Gastrocnemius medialis (tissue), 4 donors: ENCODE measurements around the gene KCNAB2. TPM values are rescaled to one million over a fixed set of nuclear protein-coding genes. Genes with fewer than 3 reads are reported as not detected.

ENCODE experiments used
- ATAC-seq, 2 donors: fragments of 150-250 bp; one replicate each; pipeline ENCODE4 v1.9.1; 2016
- DNase-seq, 2 donors: peaks; one replicate each; pipeline ENCODE4 v3.0.0-alpha.2; 2019
- H3K27ac ChIP-seq, 4 donors: fragments of 200-600 bp; sonication (generic); 1 replicate in 1 of 4; 2 replicates in 3 of 4; pipeline ENCODE4 v1.5.1; 2016 to 2018; ENCODE audit warnings: mild to moderate bottlenecking in 2 of 4, moderate library complexity in 1 of 4
- H3K27me3 ChIP-seq, 3 donors: fragments of 200-600 bp; sonication (generic) in 2 of 3; 1 replicate in 1 of 3; 2 replicates in 2 of 3; pipeline versions ENCODE4 v1.5.1 to v1.6.0; 2016 to 2019; ENCODE audit warnings: mild to moderate bottlenecking in 1 of 3, moderate library complexity in 1 of 3
- H3K36me3 ChIP-seq, 2 donors: fragments of 200-600 bp; sonication (generic) in 1 of 2; one replicate each; pipeline ENCODE4 v1.5.1; 2017 to 2018
- H3K4me1 ChIP-seq, 2 donors: fragments of 200-600 bp; sonication (generic) in 1 of 2; one replicate each; pipeline ENCODE4 v1.5.1; 2016 to 2017; ENCODE audit warnings: mild to moderate bottlenecking in 2 of 2
- H3K4me3 ChIP-seq, 4 donors: fragments of 200-600 bp; sonication (generic) in 3 of 4; 1 replicate in 1 of 4; 2 replicates in 3 of 4; pipeline ENCODE4 v1.5.1; 2016 to 2019; ENCODE audit warnings: mild to moderate bottlenecking in 2 of 4
- H3K9me3 ChIP-seq, 3 donors: fragments of 200-600 bp; sonication (generic) in 2 of 3; 1 replicate in 1 of 3; 2 replicates in 2 of 3; pipeline ENCODE4 v1.5.1; 2016 to 2019
- POLR2A ChIP-seq, 2 donors: fragments of 450-650 bp; IDR thresholded peaks; one replicate each; pipeline ENCODE4 v1.6.1; 2017; ENCODE audit warnings: antibody characterized with exemption in 2 of 2, mild to moderate bottlenecking in 2 of 2, moderate library complexity in 2 of 2
- in situ Hi-C, 4 donors: fragments of 200-750 bp; cut with MboI; loops; one replicate each; pipeline versions ENCODE4 v1.15.0 to v1.8.0; 2017; ENCODE audit warnings: low sequenced_read_pairs in 4 of 4
- intact Hi-C: fragments of 100-400 bp; cut with DNase I; formaldehyde crosslinking; loops from one replicate; pipeline ENCODE4 v1.15.1; 2023; ENCODE audit warnings: low total_unique reads
- total RNA-seq, 4 donors: library from RNA; depleted of rRNA; stranded (reverse); fragments of >200 nt; gene quantifications; one replicate each; pipeline versions ENCODE4 v1.1.0 to v1.2.3, GENCODE V29; 2016
- TF ChIP-seq, protein P1 (sequence below), 5 experiments: fragments of 450-650 bp in 3 of 5; fragments of 200-600 bp in 2 of 5; sonication (generic) in 2 of 5; IDR thresholded peaks in 4 of 5; conservative IDR thresholded peaks in 1 of 5; 1 replicate in 4 of 5; 2 replicates in 1 of 5; pipeline ENCODE4 v1.5.1; 2016 to 2019; ENCODE audit warnings: antibody characterized with exemption in 5 of 5, mild to moderate bottlenecking in 3 of 5, moderate library complexity in 3 of 5

KCNAB2 gene
- total RNA-seq, 4 donors from 2014 or later: 2.8 to 7.8 (median 4.5) TPM

GRCh38 chr1:6095511-6096242, 50.0 kb downstream of the KCNAB2 start:
- DNase-seq (no peak), ATAC-seq (no peak)
- H3K4me1 ChIP-seq: no peaks in the 10 kb centered on the region
- no peak overlapping the region for H3K4me3 ChIP-seq
- in situ Hi-C loops: no loop called here
- H3K27ac ChIP-seq: no peak overlapping the region
- no peaks in the 10 kb centered on the region for H3K9me3 ChIP-seq
- TF ChIP-seq, protein P1, sequence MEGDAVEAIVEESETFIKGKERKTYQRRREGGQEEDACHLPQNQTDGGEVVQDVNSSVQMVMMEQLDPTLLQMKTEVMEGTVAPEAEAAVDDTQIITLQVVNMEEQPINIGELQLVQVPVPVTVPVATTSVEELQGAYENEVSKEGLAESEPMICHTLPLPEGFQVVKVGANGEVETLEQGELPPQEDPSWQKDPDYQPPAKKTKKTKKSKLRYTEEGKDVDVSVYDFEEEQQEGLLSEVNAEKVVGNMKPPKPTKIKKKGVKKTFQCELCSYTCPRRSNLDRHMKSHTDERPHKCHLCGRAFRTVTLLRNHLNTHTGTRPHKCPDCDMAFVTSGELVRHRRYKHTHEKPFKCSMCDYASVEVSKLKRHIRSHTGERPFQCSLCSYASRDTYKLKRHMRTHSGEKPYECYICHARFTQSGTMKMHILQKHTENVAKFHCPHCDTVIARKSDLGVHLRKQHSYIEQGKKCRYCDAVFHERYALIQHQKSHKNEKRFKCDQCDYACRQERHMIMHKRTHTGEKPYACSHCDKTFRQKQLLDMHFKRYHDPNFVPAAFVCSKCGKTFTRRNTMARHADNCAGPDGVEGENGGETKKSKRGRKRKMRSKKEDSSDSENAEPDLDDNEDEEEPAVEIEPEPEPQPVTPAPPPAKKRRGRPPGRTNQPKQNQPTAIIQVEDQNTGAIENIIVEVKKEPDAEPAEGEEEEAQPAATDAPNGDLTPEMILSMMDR (IDR thresholded peaks at IDR 0.05 in 4 of 5, conservative IDR thresholded peaks at IDR 0.05 in 1 of 5): no peak
- no peak for TF ChIP-seq POLR2A (IDR thresholded peaks at IDR 0.05)
- intact Hi-C loops: no loop called here
- H3K27me3 ChIP-seq: no peaks in the 10 kb centered on the region
- H3K36me3 ChIP-seq: no peaks in the 10 kb centered on the region

- peaks cover 0 to 4% (median 0%) of the 10 kb centered on the region in 3 donors for H3K27me3 ChIP-seq
- H3K4me1 ChIP-seq: no peaks in the 10 kb centered on the region
- no peak overlapping the region for H3K27ac ChIP-seq
- intact Hi-C loops (no loop called here), in situ Hi-C loops (no loop called here)
- DNase-seq: no peak
- no peak for TF ChIP-seq POLR2A (IDR thresholded peaks at IDR 0.05)
- no peaks in the 10 kb centered on the region for H3K9me3 ChIP-seq
- ATAC-seq: no peak
- H3K4me3 ChIP-seq: no peak overlapping the region
- H3K36me3 ChIP-seq: no peaks in the 10 kb centered on the region
Observed at GRCh38 chr1:6096243-6097116, 50.8 kb downstream of the KCNAB2 start.

- no peak for TF ChIP-seq POLR2A (IDR thresholded peaks at IDR 0.05)
- TF ChIP-seq, protein P1 (IDR thresholded peaks at IDR 0.05 in 4 of 5, conservative IDR thresholded peaks at IDR 0.05 in 1 of 5): no peak
- in situ Hi-C loops: no loop called here
- DNase-seq: no peak
Observed at GRCh38 chr1:6097117-6097595, 51.5 kb downstream of the KCNAB2 start.

DNA sequence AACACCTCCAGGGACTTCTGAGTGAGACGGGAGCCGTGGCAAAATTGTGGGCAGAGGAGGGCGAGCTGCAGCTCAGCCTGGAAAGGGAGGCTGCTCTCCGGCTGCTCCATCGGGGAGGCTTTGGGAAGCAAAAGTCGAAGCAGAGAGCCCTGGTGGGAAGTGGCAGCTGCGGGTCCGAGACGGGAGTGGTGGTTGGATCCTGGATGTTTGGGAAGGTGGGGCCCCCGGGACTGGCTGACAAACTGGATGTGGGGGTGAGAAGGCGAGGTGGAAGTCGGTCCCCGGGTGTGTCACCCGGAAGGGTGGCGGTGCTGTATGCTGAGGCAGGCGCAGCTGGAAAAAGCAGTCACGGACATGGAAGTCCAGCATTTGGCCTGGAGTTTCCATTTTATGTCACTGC, 52.1 kb downstream of the KCNAB2 start:
- no peaks in the 10 kb centered on the region for H3K9me3 ChIP-seq
- no peak for DNase-seq
- peaks cover 0 to 7% (median 7%) of the 10 kb centered on the region in 3 donors for H3K27me3 ChIP-seq
- ATAC-seq: no peak
- TF ChIP-seq, protein P1 (IDR thresholded peaks at IDR 0.05 in 4 of 5, conservative IDR thresholded peaks at IDR 0.05 in 1 of 5): no peak
- no peak for TF ChIP-seq POLR2A (IDR thresholded peaks at IDR 0.05)
- no peak overlapping the region for H3K4me3 ChIP-seq
- in situ Hi-C loops: no loop called here
- no peaks in the 10 kb centered on the region for H3K4me1 ChIP-seq
- no peak overlapping the region for H3K27ac ChIP-seq
- intact Hi-C loops: no loop called here
- no peaks in the 10 kb centered on the region for H3K36me3 ChIP-seq

More at GRCh38 chr1:6097117-6097595, 51.5 kb downstream of the KCNAB2 start:
- Histone ChIP-seq H3K4me1 (no peaks in the 10 kb centered on the region), H3K4me3 (no peak overlapping the region), H3K9me3 (no peaks in the 10 kb centered on the region), H3K27ac (no peak overlapping the region), H3K27me3 (peaks cover 0 to 7% (median 0%) of the 10 kb centered on the region in 3 donors), H3K36me3 (no peaks in the 10 kb centered on the region)
- intact Hi-C loops: no loop called here
- no peak for ATAC-seq
